Liver (tissue), 9 donors: ENCODE data around the gene CRMP1. TPM values are rescaled to one million over a fixed set of nuclear protein-coding genes. Genes with fewer than 3 reads are reported as not detected.

ENCODE experiments used
- DNase-seq: peaks from one replicate; pipeline ENCODE4 v3.0.0-alpha.2; 2017; ENCODE audit warnings: low spot score
- H3K27ac ChIP-seq, 2 donors: one replicate each; pipeline ENCODE4 v1.7.0; 2013; ENCODE audit warnings: inconsistent platforms in 2 of 2, low read length in 2 of 2, control low read depth in 1 of 2, low read depth in 1 of 2, mild to moderate bottlenecking in 1 of 2
- H3K27me3 ChIP-seq, 4 donors: one replicate each; pipeline versions ENCODE4 v1.6.1 to v1.7.0; 2013; ENCODE audit warnings: low read length in 3 of 4, inconsistent platforms in 1 of 4, mild to moderate bottlenecking in 1 of 4, moderate library complexity in 1 of 4; ENCODE audit not compliant: control insufficient read depth in 4 of 4, insufficient read depth in 4 of 4
- H3K36me3 ChIP-seq, 4 donors: one replicate each; pipeline versions ENCODE4 v1.6.1 to v1.7.0; 2013; ENCODE audit warnings: low read length in 3 of 4, mild to moderate bottlenecking in 3 of 4, low read depth in 1 of 4, moderate library complexity in 1 of 4; ENCODE audit not compliant: control insufficient read depth in 4 of 4, insufficient read depth in 3 of 4
- H3K4me1 ChIP-seq, 4 donors: one replicate each; pipeline versions ENCODE4 v1.6.1 to v1.7.0; 2013; ENCODE audit warnings: low read length in 3 of 4, mild to moderate bottlenecking in 3 of 4, moderate library complexity in 1 of 4; ENCODE audit not compliant: control insufficient read depth in 4 of 4, insufficient read depth in 4 of 4
- H3K4me3 ChIP-seq, 3 donors: one replicate each; pipeline versions ENCODE4 v1.6.1 to v1.7.0; 2013; ENCODE audit warnings: low read length in 3 of 3, control low read depth in 1 of 3, low read depth in 1 of 3, mild to moderate bottlenecking in 1 of 3
- H3K9ac ChIP-seq, 2 donors: one replicate each; pipeline ENCODE4 v1.7.0; 2013; ENCODE audit warnings: low read length in 2 of 2, mild to moderate bottlenecking in 2 of 2, moderate library complexity in 2 of 2, control low read depth in 1 of 2, low read depth in 1 of 2
- H3K9me3 ChIP-seq, 4 donors: one replicate each; pipeline versions ENCODE4 v1.6.1 to v1.7.0; 2013; ENCODE audit warnings: low read length in 3 of 4; ENCODE audit not compliant: control insufficient read depth in 4 of 4
- FOXA1 ChIP-seq: IDR thresholded peaks from 2 replicates; pipeline ENCODE4 v1.6.1; 2016; ENCODE audit warnings: antibody characterized with exemption
- FOXA2 ChIP-seq: IDR thresholded peaks from 2 replicates; pipeline ENCODE4 v1.6.1; 2016; ENCODE audit warnings: antibody characterized with exemption
- GABPA ChIP-seq, 2 donors: IDR thresholded peaks in 1 of 2; conservative IDR thresholded peaks in 1 of 2; 2 replicates each; pipeline ENCODE4 v1.6.1; 2016; ENCODE audit warnings: antibody characterized with exemption in 2 of 2, mild to moderate bottlenecking in 1 of 2, moderate library complexity in 1 of 2
- HNF4A ChIP-seq, 2 donors: conservative IDR thresholded peaks; 2 replicates each; pipeline ENCODE4 v1.6.1; 2016; ENCODE audit warnings: antibody characterized with exemption in 2 of 2, mild to moderate bottlenecking in 2 of 2
- HNF4G ChIP-seq: IDR thresholded peaks from 2 replicates; pipeline ENCODE4 v1.6.1; 2016; ENCODE audit warnings: antibody characterized with exemption
- NR2F2 ChIP-seq: IDR thresholded peaks from 2 replicates; pipeline ENCODE4 v1.6.1; 2016; ENCODE audit warnings: antibody characterized with exemption
- RAD21 ChIP-seq, 2 donors: IDR thresholded peaks; 2 replicates each; pipeline ENCODE4 v1.6.1; 2016; ENCODE audit warnings: antibody characterized with exemption in 2 of 2, mild to moderate bottlenecking in 2 of 2
- RXRA ChIP-seq, 2 donors: IDR thresholded peaks; 2 replicates each; pipeline ENCODE4 v1.6.1; 2017 to 2018; ENCODE audit warnings: antibody characterized with exemption in 2 of 2, mild to moderate bottlenecking in 1 of 2
- SP1 ChIP-seq: IDR thresholded peaks from 2 replicates; pipeline ENCODE4 v1.6.1; 2018; ENCODE audit warnings: antibody characterized with exemption, mild to moderate bottlenecking
- TAF1 ChIP-seq: conservative IDR thresholded peaks from 2 replicates; pipeline ENCODE4 v1.6.1; 2016; ENCODE audit warnings: antibody characterized with exemption, mild to moderate bottlenecking
- YY1 ChIP-seq: IDR thresholded peaks from 2 replicates; pipeline ENCODE4 v1.6.1; 2016; ENCODE audit warnings: antibody characterized with exemption, mild to moderate bottlenecking
- WGBS: extraction: QIAGEN DNeasy Blood & Tissue Kit; methylation state at CpG from one replicate; pipeline ENCODE4 v1.1.7; 2013; 5-methylcytosine and 5-hydroxymethylcytosine counted together
- polyA plus RNA-seq, 2 donors: library from polyadenylated mRNA; stranded (reverse) in 1 of 2; unstranded in 1 of 2; fragments of 200-250 nt in 1 of 2; fragments of >200 nt in 1 of 2; fragmentation: Nextera tagmentation in 1 of 2; extraction: Ambion mirVana in 1 of 2; gene quantifications; one replicate each; pipeline versions ENCODE4 v1.2.1 to v1.2.3, GENCODE V29; 2013 to 2015
- total RNA-seq, 2 donors: library from RNA; depleted of rRNA; stranded (reverse); fragments of >200 nt; gene quantifications; one replicate each; pipeline ENCODE4 v1.2.3, GENCODE V29; 2014
- TF ChIP-seq, protein P1 (sequence below): IDR thresholded peaks from 2 replicates; pipeline ENCODE4 v1.6.1; 2016; ENCODE audit warnings: antibody characterized with exemption, mild to moderate bottlenecking
- TF ChIP-seq, protein P2 (sequence below): fragments of 150-350 bp; IDR thresholded peaks from 2 replicates; pipeline ENCODE4 v1.5.1; 2017; ENCODE audit warnings: improper control_type of control experiment, low read depth, low read length; ENCODE audit not compliant: missing input control
- TF ChIP-seq, protein P3 (sequence below): IDR thresholded peaks from 2 replicates; pipeline ENCODE4 v1.6.1; 2016; ENCODE audit warnings: antibody characterized with exemption
- TF ChIP-seq, protein P4 (sequence below): IDR thresholded peaks from 2 replicates; pipeline ENCODE4 v1.6.1; 2016; ENCODE audit warnings: antibody characterized with exemption
- TF ChIP-seq, protein P5 (sequence below): IDR thresholded peaks from 2 replicates; pipeline ENCODE4 v1.6.1; 2016; ENCODE audit warnings: antibody characterized with exemption
- donor health status: healthy.
- donor health status: healthy.
- donor health status: healthy.
- donor health status: healthy.
- donor health status: healthy.

CRMP1 gene
- total and polyA plus RNA-seq, 4 donors = 0.06 to 0.42 (median 0.12) TPM

DNA sequence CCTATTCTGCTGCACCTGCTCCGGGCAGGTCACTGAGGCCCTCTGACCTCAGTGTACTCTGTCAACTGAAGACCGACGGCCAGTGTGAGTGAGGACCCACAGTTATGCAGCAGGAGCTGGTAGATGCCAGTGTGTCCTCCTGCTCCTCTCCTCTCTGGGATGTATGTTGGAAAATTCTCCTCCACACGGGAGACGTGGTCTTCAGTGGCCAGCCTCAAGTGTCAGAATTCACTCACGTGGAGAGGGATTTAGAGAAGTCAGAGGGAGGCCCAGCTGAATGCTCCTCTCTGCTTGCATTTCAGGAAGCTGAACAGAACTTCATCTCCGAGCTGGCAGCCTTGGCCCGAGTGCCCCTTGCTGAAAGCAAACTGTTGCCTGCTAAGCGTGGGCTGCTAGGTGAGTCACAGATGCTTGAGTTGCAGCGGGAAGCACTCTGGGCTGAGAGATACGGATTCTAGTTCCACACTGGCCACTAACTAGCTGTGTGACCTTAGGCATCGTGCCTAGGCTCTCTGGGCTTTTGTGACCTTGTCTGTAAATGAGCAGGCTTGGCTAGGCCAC is 83.6 kb downstream of the CRMP1 start:
- no peak overlapping the region for H3K4me3 ChIP-seq
- no peak overlapping the region for H3K27ac ChIP-seq
- WGBS = 89% methylated on average over 12 of the region's 12 CpGs
- H3K4me1 ChIP-seq = no peaks in the 10 kb centered on the region
- no peaks in the 10 kb centered on the region for H3K9me3 ChIP-seq
- TF ChIP-seq, protein P1, sequence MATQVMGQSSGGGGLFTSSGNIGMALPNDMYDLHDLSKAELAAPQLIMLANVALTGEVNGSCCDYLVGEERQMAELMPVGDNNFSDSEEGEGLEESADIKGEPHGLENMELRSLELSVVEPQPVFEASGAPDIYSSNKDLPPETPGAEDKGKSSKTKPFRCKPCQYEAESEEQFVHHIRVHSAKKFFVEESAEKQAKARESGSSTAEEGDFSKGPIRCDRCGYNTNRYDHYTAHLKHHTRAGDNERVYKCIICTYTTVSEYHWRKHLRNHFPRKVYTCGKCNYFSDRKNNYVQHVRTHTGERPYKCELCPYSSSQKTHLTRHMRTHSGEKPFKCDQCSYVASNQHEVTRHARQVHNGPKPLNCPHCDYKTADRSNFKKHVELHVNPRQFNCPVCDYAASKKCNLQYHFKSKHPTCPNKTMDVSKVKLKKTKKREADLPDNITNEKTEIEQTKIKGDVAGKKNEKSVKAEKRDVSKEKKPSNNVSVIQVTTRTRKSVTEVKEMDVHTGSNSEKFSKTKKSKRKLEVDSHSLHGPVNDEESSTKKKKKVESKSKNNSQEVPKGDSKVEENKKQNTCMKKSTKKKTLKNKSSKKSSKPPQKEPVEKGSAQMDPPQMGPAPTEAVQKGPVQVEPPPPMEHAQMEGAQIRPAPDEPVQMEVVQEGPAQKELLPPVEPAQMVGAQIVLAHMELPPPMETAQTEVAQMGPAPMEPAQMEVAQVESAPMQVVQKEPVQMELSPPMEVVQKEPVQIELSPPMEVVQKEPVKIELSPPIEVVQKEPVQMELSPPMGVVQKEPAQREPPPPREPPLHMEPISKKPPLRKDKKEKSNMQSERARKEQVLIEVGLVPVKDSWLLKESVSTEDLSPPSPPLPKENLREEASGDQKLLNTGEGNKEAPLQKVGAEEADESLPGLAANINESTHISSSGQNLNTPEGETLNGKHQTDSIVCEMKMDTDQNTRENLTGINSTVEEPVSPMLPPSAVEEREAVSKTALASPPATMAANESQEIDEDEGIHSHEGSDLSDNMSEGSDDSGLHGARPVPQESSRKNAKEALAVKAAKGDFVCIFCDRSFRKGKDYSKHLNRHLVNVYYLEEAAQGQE = no peak
- TF ChIP-seq, protein P2, sequence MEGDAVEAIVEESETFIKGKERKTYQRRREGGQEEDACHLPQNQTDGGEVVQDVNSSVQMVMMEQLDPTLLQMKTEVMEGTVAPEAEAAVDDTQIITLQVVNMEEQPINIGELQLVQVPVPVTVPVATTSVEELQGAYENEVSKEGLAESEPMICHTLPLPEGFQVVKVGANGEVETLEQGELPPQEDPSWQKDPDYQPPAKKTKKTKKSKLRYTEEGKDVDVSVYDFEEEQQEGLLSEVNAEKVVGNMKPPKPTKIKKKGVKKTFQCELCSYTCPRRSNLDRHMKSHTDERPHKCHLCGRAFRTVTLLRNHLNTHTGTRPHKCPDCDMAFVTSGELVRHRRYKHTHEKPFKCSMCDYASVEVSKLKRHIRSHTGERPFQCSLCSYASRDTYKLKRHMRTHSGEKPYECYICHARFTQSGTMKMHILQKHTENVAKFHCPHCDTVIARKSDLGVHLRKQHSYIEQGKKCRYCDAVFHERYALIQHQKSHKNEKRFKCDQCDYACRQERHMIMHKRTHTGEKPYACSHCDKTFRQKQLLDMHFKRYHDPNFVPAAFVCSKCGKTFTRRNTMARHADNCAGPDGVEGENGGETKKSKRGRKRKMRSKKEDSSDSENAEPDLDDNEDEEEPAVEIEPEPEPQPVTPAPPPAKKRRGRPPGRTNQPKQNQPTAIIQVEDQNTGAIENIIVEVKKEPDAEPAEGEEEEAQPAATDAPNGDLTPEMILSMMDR = no peak
- TF ChIP-seq RAD21 (IDR thresholded peaks at IDR 0.05) (no peak), RXRA (IDR thresholded peaks at IDR 0.05) (no peak), FOXA2 (no peak), TAF1 (no peak), NR2F2 (no peak), GABPA (IDR thresholded peaks at IDR 0.05 in 1 of 2, conservative IDR thresholded peaks at IDR 0.05 in 1 of 2) (no peak), HNF4A (conservative IDR thresholded peaks at IDR 0.05) (no peak), HNF4G (no peak), YY1 (no peak), FOXA1 (no peak), SP1 (no peak)
- TF ChIP-seq, protein P3, sequence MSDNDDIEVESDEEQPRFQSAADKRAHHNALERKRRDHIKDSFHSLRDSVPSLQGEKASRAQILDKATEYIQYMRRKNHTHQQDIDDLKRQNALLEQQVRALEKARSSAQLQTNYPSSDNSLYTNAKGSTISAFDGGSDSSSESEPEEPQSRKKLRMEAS = no peak
- TF ChIP-seq, protein P4, sequence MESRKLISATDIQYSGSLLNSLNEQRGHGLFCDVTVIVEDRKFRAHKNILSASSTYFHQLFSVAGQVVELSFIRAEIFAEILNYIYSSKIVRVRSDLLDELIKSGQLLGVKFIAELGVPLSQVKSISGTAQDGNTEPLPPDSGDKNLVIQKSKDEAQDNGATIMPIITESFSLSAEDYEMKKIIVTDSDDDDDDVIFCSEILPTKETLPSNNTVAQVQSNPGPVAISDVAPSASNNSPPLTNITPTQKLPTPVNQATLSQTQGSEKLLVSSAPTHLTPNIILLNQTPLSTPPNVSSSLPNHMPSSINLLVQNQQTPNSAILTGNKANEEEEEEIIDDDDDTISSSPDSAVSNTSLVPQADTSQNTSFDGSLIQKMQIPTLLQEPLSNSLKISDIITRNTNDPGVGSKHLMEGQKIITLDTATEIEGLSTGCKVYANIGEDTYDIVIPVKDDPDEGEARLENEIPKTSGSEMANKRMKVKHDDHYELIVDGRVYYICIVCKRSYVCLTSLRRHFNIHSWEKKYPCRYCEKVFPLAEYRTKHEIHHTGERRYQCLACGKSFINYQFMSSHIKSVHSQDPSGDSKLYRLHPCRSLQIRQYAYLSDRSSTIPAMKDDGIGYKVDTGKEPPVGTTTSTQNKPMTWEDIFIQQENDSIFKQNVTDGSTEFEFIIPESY = no peak
- TF ChIP-seq, protein P5, sequence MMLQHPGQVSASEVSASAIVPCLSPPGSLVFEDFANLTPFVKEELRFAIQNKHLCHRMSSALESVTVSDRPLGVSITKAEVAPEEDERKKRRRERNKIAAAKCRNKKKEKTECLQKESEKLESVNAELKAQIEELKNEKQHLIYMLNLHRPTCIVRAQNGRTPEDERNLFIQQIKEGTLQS = no peak
- no peaks in the 10 kb centered on the region for H3K27me3 ChIP-seq
- H3K36me3 ChIP-seq = peaks cover 0 to 18% (median 4%) of the 10 kb centered on the region in 4 donors
- H3K9ac ChIP-seq = no peak overlapping the region
- no peak for DNase-seq
